ENCODE results near the gene CCDC57. TPM values are rescaled to one million over a fixed set of nuclear protein-coding genes. Genes with fewer than 3 reads are reported as not detected.

CCDC57 gene
- total and polyA plus RNA-seq, 2 of the 8 experiments (the other 6 are each of a cell fraction or from before 2014, with no cell fraction given), result 8.4 to 12.9 TPM

DNA sequence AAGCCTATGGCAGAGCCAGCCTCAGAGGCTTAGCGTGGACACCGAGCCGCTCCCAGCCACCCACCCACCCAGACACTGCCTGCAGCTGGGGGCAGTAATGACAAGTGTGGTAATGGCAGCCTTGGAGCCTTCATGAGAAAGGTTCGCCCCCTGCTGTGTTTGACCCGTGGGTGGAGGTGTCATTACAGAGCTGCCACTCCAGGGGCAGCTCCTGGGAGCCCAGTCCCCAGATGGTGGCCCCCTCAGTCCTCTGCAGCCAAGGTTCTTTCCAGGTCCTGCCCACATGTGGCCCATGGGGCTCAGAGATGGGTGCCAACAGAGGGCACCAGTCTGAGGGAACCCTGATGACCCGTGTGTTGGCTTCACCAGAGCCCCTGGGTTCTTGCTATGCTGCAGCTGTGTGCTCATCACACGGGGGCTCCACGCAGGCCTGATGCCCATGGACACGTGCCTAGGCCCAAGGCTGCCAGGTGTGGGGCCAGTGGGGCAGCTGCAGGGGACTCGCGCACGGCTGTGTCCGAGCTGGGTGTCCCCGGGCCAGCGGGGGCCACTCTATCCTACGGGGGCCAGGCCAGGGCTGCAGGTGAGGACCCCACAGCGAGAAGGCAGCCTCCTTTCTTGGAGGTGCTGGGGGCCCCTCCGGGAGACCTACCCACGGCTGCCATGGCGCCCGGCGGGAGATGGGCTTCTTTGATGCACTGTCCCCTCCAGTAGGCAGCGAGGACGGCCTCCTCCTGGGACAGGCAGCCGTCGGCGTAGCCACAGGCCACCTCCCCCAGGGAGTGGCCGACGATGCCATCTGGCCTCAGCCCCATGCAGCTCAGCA is 122.7 kb downstream of the CCDC57 start:
- FAIRE-seq (no peak), DNase-seq (ENCODE audit: low read depth in 1 of 2, low spot score in 2 of 2) (peak in 1 of 2 experiments; percentile 40)
- no peak overlapping the region for H3K9ac ChIP-seq (replicated peaks in 1 of 4; ENCODE audit: extremely low read depth in 1 of 4, low read depth in 3 of 4, low read length in 3 of 4)
- no peaks in the 10 kb centered on the region for H3K4me1 ChIP-seq (replicated peaks in 1 of 4; ENCODE audit: control insufficient read depth in 3 of 4, insufficient read depth in 4 of 4, low read length in 3 of 4)
- no peak overlapping the region for H3K4ac ChIP-seq (replicated peaks; ENCODE audit: insufficient read length, low read depth, low read length)
- ChIA-PET CTCF (ENCODE audit: partially characterized antibody) (interaction anchor here (0.8 to 2.2 kb wide), 7 partner anchors 12 to 226 kb away, joined by 3 to 9 read pairs (median 4); partner anchors contain the start of gene DCXR), POLR2A (ENCODE audit: partially characterized antibody) (interaction anchor here (0.8 to 8.8 kb wide), 7 partner anchors 12 to 42 kb away, joined by 3 to 105 read pairs (median 4); partner anchors contain the start of gene DUS1L)
- no peak overlapping the region for H3K23ac ChIP-seq (ENCODE audit: insufficient read length)
- no peak overlapping the region for H2BK20ac ChIP-seq (ENCODE audit: low read length)
- no peak overlapping the region for H3K18ac ChIP-seq (ENCODE audit: extremely low read depth, low read length)
- no peak overlapping the region for H2BK12ac ChIP-seq (ENCODE audit: low read depth, low read length)
- H2BK120ac ChIP-seq (replicated peaks; ENCODE audit: low read depth, low read length), result no peak overlapping the region
- peaks cover 15 to 77% of the 10 kb centered on the region in 2 experiments for H4K20me1 ChIP-seq (replicated peaks in 1 of 2; ENCODE audit: control insufficient read depth in 1 of 2, insufficient read depth in 2 of 2, low read length in 2 of 2)
- WGBS, 2 experiments (ENCODE audit: extremely low coverage in 1 of 2, insufficient coverage in 1 of 2, insufficient read length in 1 of 2, insufficient replicate concordance in 2 of 2, low coverage in 1 of 2, low lambda C conversion rate in 2 of 2, missing lambda C conversion rate in 1 of 2), result 87% methylated on average over 19 of the region's 29 CpGs; no CpG with 5 or more reads in 1 of the 2 experiments
- no peak overlapping the region for H3K4me3 ChIP-seq (ENCODE audit: extremely low read depth in 1 of 4, insufficient read depth in 2 of 4, low read depth in 3 of 4, low read length in 4 of 4)
- no peak overlapping the region for H3K27ac ChIP-seq (ENCODE audit: low read depth, low read length)
- H3K4me2 ChIP-seq (ENCODE audit: insufficient read depth in 1 of 2, low read depth in 2 of 2, low read length in 2 of 2), result no peak overlapping the region
- H3K14ac ChIP-seq (ENCODE audit: insufficient read length), result no peak overlapping the region
- no peak overlapping the region; the same call in 1 of the 2 replicates for H2BK5ac ChIP-seq (ENCODE audit: low read depth, low read length)
- H4K91ac ChIP-seq (replicated peaks; ENCODE audit: insufficient read length, low read length), result no peak overlapping the region
- no peaks in the 10 kb centered on the region for H3K23me2 ChIP-seq (ENCODE audit: low read depth, low read length)
- no peak overlapping the region for H2AK5ac ChIP-seq (ENCODE audit: low read depth, low read length)
- no peak overlapping the region for H4K5ac ChIP-seq (ENCODE audit: insufficient read length, low read depth, low read length)
- no peak overlapping the region for H2AFZ ChIP-seq (ENCODE audit: low read length)
- peak overlapping the region; percentile 25; the same call in 1 of the 2 replicates for H4K8ac ChIP-seq (ENCODE audit: extremely low read depth, insufficient read depth, low read length)
- peaks cover 61 to 95% (median 86%) of the 10 kb centered on the region in 4 experiments for H3K36me3 ChIP-seq (ENCODE audit: control insufficient read depth in 2 of 4, insufficient read depth in 4 of 4, low read length in 3 of 4)
- H3K56ac ChIP-seq (replicated peaks; ENCODE audit: insufficient read length, low read depth, low read length), result no peak overlapping the region
- H2BK15ac ChIP-seq (ENCODE audit: low read length), result no peak overlapping the region
- no peaks in the 10 kb centered on the region for H3K27me3 ChIP-seq (replicated peaks in 1 of 4; ENCODE audit: control insufficient read depth in 3 of 4, extremely low read depth in 1 of 4, insufficient read depth in 3 of 4, low read length in 3 of 4)
- no peaks in the 10 kb centered on the region for H3K9me3 ChIP-seq (ENCODE audit: insufficient read depth in 2 of 2, low read depth in 1 of 2, low read length in 1 of 2)
- H3K79me1 ChIP-seq (ENCODE audit: low read depth, low read length), result peaks cover 10% of the 10 kb centered on the region
- TF ChIP-seq TCF12 (IDR thresholded peaks at IDR 0.05; ENCODE audit: low read depth, low read length), result no peak
- TF ChIP-seq POU5F1 (IDR thresholded peaks at IDR 0.05; ENCODE audit: low read depth, low read length), result no peak
- no peak for TF ChIP-seq CEBPB (IDR thresholded peaks at IDR 0.05; ENCODE audit: low read depth, low read length)
- no peak for TF ChIP-seq ZNF274 (IDR thresholded peaks at IDR 0.05; ENCODE audit: borderline replicate concordance, extremely low read depth, low read length)
- H3K79me2 ChIP-seq (ENCODE audit: control insufficient read depth in 1 of 2, insufficient read depth in 2 of 2, low read length in 2 of 2), result peaks cover 0 to 10% of the 10 kb centered on the region in 2 experiments; a peak in 1 of 4 replicates
